Measurements from ENCODE around the gene ABR. TPM values are rescaled to one million over a fixed set of nuclear protein-coding genes. Genes with fewer than 3 reads are reported as not detected.
"Not testable (repeated sequence)": the region's sequence is repeated elsewhere in the genome, so short reads cannot be mapped to it uniquely, and the experiment has no call there.

Gene ABR
- total RNA-seq, 1 donor from 2014 or later = 63.6 TPM

- no peak for DNase-seq (ENCODE audit: extremely low spot score, unreplicated experiment)
- Mint-ChIP-seq H3K4me1 (ENCODE audit: unreplicated experiment) (peaks cover 33% of the 10 kb centered on the region), H3K4me3 (peak overlapping the region; percentile 77), H3K27me3 (no peaks in the 10 kb centered on the region), H3K36me3 (no peaks in the 10 kb centered on the region), H3K9me3 (no peaks in the 10 kb centered on the region), H3K27ac (no peak overlapping the region)
- no peak for TF ChIP-seq CTCF (conservative IDR thresholded peaks at IDR 0.05)
These were observed 71.9 kb downstream of the ABR start for GRCh38 chr17:1107777-1108477.

GRCh38 chr17:1107083-1107776 is 72.6 kb downstream of the ABR start:
- Mint-ChIP-seq H3K27me3 (no peaks in the 10 kb centered on the region), H3K9me3 (no peaks in the 10 kb centered on the region), H3K27ac (no peak overlapping the region), H3K4me3 (peak overlapping the region; percentile 77), H3K4me1 (ENCODE audit: unreplicated experiment) (peaks cover 33% of the 10 kb centered on the region), H3K36me3 (no peaks in the 10 kb centered on the region)
- no peak for DNase-seq (ENCODE audit: extremely low spot score, unreplicated experiment)
- no peak for TF ChIP-seq CTCF (conservative IDR thresholded peaks at IDR 0.05)

- no peak for DNase-seq (ENCODE audit: extremely low spot score, unreplicated experiment)
- no peak for TF ChIP-seq CTCF (conservative IDR thresholded peaks at IDR 0.05)
- H3K9me3 Mint-ChIP-seq = no peaks in the 10 kb centered on the region
- H3K27ac Mint-ChIP-seq = no peak overlapping the region
- H3K4me3 Mint-ChIP-seq = no peak overlapping the region
- no peaks in the 10 kb centered on the region for H3K27me3 Mint-ChIP-seq
- peaks cover 19% of the 10 kb centered on the region for H3K4me1 Mint-ChIP-seq (ENCODE audit: unreplicated experiment)
- peaks cover 8% of the 10 kb centered on the region for H3K36me3 Mint-ChIP-seq
These were observed 75.6 kb downstream of the ABR start for GRCh38 chr17:1104222-1104621.

- H3K36me3 Mint-ChIP-seq = peaks cover 11% of the 10 kb centered on the region
- H3K4me1 Mint-ChIP-seq (ENCODE audit: unreplicated experiment) = peaks cover 6% of the 10 kb centered on the region
- H3K27me3 Mint-ChIP-seq = no peaks in the 10 kb centered on the region
- no peak for TF ChIP-seq CTCF (conservative IDR thresholded peaks at IDR 0.05)
- no peak for DNase-seq (ENCODE audit: extremely low spot score, unreplicated experiment)
- no peak overlapping the region for H3K4me3 Mint-ChIP-seq
- no peak overlapping the region for H3K27ac Mint-ChIP-seq
- H3K9me3 Mint-ChIP-seq = no peaks in the 10 kb centered on the region
These were observed 79.4 kb downstream of the ABR start for GRCh38 chr17:1100382-1100781.

GRCh38 chr17:1099242-1099641 is 80.5 kb downstream of the ABR start:
- no peaks in the 10 kb centered on the region for H3K9me3 Mint-ChIP-seq
- no peaks in the 10 kb centered on the region for H3K27me3 Mint-ChIP-seq

GRCh38 chr17:1097972-1098744 is 81.6 kb downstream of the ABR start:
- H3K36me3 Mint-ChIP-seq = peaks cover 16% of the 10 kb centered on the region
- not testable (repeated sequence) for H3K27ac Mint-ChIP-seq

More at GRCh38 chr17:1099242-1099641, 80.5 kb downstream of the ABR start:
- Mint-ChIP-seq H3K36me3 (peaks cover 11% of the 10 kb centered on the region), H3K4me3 (no peak overlapping the region), H3K4me1 (ENCODE audit: unreplicated experiment) (peaks cover 6% of the 10 kb centered on the region), H3K27ac (no peak overlapping the region)
- DNase-seq (ENCODE audit: extremely low spot score, unreplicated experiment) = no peak
- TF ChIP-seq CTCF (conservative IDR thresholded peaks at IDR 0.05) = no peak

More at GRCh38 chr17:1097972-1098744, 81.6 kb downstream of the ABR start:
- H3K27me3 Mint-ChIP-seq; H3K4me1 Mint-ChIP-seq (ENCODE audit: unreplicated experiment); H3K9me3 Mint-ChIP-seq; DNase-seq (ENCODE audit: extremely low spot score, unreplicated experiment): not testable (repeated sequence)
- H3K4me3 Mint-ChIP-seq = peak overlapping the region; percentile 34

Measured in type B pancreatic cell (in vitro differentiated cells).